Neutrophil (primary cell): ENCODE results near the gene RASSF5.
"Not testable (repeated sequence)": the region's sequence is repeated elsewhere in the genome, so short reads cannot be mapped to it uniquely, and the experiment has no call there.

Experiments used
- H3K27ac ChIP-seq: fragments of 200-600 bp; sonication (generic); 2 replicates; pipeline ENCODE4 v1.5.1; 2016; ENCODE audit warnings: mild to moderate bottlenecking, moderate library complexity
- H3K27me3 ChIP-seq: fragments of 200-600 bp; sonication (generic); 2 replicates; pipeline ENCODE4 v1.6.0; 2016; ENCODE audit warnings: mild to moderate bottlenecking
- H3K36me3 ChIP-seq: fragments of 200-600 bp; sonication (generic); 2 replicates; pipeline ENCODE4 v1.5.1; 2017
- H3K4me1 ChIP-seq, 2 experiments: fragments of 200-600 bp in 1 of 2; sonication (generic) in 1 of 2; 1 replicate in 1 of 2; 2 replicates in 1 of 2; pipeline versions ENCODE4 v1.5.1 to v1.6.1; 2013 to 2016; ENCODE audit warnings: low read depth in 1 of 2, low read length in 1 of 2, mild to moderate bottlenecking in 1 of 2, moderate library complexity in 1 of 2; ENCODE audit not compliant: control insufficient read depth in 1 of 2, insufficient read depth in 1 of 2
- H3K4me3 ChIP-seq, 2 experiments: fragments of 200-600 bp in 1 of 2; sonication (generic) in 1 of 2; 1 replicate in 1 of 2; 2 replicates in 1 of 2; pipeline ENCODE4 v1.5.1; 2013 to 2016; ENCODE audit warnings: low read depth in 1 of 2, low read length in 1 of 2, mild to moderate bottlenecking in 1 of 2, moderate library complexity in 1 of 2
- H3K9me3 ChIP-seq: fragments of 200-600 bp; sonication (generic); 2 replicates; pipeline ENCODE4 v1.5.1; 2016
- TF ChIP-seq, protein P1 (sequence below): fragments of 200-600 bp; sonication (generic); IDR thresholded peaks from 2 replicates; pipeline ENCODE4 v1.5.1; 2016; ENCODE audit warnings: antibody characterized with exemption

RASSF5 gene

DNA sequence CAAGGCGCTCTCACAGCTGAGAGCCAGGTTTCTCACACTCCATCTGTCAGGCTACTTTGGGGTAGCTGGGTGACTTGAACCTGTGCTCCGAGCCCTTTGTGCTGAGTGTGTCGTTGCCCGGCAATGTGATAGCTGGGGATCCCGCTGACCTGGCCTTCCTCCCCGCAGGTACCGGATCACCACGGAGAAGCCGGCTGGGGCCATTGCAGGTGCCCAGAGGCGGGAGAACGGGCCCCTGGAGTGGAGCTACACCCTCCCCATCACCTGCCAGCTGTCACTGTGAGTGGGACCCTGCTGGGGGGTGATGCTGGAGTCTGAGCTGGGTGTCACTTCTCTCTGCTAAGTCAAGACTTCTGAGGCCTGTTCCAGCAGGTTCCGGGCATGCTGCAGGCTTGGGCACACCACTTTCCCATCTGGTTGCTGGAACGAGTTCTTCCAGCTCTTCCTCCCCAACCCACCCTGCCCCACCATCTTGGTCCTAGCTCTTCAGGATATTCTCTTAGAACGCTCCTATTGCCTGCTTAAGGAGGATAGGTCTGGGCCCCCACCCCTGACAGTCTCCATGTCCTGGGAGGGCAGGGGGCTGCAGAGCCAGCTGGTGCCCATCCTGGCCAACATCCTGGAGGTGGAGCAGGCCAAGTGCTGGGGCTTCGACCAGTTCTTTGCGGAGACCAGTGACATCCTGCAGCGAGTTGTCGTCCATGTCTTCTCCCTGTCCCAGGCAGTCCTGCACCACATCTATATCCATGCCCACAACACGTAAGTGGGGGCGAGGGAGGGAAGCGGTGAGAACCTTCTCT, 29.6 kb upstream of the RASSF5 start:
- Histone ChIP-seq H3K9me3 (no peaks in the 10 kb centered on the region), H3K4me1 (peaks cover 14 to 15% of the 10 kb centered on the region in 2 experiments), H3K4me3 (no peak overlapping the region), H3K27me3 (no peaks in the 10 kb centered on the region), H3K27ac (no peak overlapping the region), H3K36me3 (peaks cover 36% of the 10 kb centered on the region)
- TF ChIP-seq, protein P1, sequence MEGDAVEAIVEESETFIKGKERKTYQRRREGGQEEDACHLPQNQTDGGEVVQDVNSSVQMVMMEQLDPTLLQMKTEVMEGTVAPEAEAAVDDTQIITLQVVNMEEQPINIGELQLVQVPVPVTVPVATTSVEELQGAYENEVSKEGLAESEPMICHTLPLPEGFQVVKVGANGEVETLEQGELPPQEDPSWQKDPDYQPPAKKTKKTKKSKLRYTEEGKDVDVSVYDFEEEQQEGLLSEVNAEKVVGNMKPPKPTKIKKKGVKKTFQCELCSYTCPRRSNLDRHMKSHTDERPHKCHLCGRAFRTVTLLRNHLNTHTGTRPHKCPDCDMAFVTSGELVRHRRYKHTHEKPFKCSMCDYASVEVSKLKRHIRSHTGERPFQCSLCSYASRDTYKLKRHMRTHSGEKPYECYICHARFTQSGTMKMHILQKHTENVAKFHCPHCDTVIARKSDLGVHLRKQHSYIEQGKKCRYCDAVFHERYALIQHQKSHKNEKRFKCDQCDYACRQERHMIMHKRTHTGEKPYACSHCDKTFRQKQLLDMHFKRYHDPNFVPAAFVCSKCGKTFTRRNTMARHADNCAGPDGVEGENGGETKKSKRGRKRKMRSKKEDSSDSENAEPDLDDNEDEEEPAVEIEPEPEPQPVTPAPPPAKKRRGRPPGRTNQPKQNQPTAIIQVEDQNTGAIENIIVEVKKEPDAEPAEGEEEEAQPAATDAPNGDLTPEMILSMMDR = no peak

GRCh38 chr1:206478746-206479145, 28.6 kb upstream of the RASSF5 start:
- Histone ChIP-seq H3K36me3 (peaks cover 36% of the 10 kb centered on the region), H3K9me3 (no peaks in the 10 kb centered on the region), H3K4me1 (peaks cover 7 to 8% of the 10 kb centered on the region in 2 experiments), H3K27ac (no peak overlapping the region), H3K4me3 (no peak overlapping the region), H3K27me3 (no peaks in the 10 kb centered on the region)
- TF ChIP-seq, protein P1 = no peak

DNA sequence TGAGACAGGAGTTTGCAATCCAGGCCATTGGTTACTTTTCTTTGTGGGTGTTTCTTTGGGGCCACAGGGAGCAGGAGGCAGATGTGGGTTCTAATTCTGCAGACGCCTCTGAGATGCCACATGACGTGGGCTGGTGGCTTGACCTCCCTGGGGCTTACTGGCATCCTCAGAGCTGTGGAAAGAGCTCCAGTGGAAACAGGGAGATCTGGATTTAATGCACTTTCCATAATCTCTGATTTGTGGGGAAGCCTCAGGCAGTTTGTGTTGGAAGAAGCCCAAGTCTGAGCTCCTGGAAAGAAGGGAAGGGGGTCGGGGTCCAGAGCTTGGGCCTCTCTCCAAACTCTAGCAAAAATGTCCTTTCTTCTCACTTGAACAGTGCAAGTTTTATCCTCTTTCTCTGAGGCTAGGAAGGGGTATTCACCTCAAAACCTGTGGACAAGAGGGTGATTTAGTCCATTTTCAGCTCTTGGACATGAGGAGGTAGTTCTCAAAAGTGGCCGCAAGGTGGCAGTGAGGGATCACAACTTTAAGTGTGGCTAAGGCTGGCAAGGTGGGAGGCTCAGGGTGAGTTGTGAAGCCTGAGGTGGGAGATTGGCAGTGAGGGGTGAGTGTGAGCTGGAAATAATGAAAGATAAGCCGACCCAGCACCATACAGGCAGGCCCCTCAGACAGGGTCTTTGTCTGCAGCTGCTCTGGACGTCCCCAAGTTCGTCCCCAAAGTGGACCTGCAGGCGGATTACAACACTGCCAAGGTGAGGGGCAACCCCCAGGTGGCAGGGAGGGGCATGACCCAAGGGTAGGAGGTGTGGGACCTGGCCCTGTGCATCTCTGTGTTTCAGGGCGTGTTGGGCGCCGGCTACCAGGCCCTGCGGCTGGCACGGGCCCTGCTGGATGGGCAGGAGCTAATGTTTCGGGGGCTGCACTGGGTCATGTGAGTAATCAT, 27.9 kb upstream of the RASSF5 start:
- H3K36me3 ChIP-seq = peaks cover 36% of the 10 kb centered on the region
- no peak overlapping the region for H3K27ac ChIP-seq
- peaks cover 12 to 13% of the 10 kb centered on the region in 2 experiments for H3K4me1 ChIP-seq
- no peak overlapping the region for H3K4me3 ChIP-seq
- TF ChIP-seq, protein P1 = peak; percentile 83
- H3K9me3 ChIP-seq = no peaks in the 10 kb centered on the region
- no peaks in the 10 kb centered on the region for H3K27me3 ChIP-seq

DNA sequence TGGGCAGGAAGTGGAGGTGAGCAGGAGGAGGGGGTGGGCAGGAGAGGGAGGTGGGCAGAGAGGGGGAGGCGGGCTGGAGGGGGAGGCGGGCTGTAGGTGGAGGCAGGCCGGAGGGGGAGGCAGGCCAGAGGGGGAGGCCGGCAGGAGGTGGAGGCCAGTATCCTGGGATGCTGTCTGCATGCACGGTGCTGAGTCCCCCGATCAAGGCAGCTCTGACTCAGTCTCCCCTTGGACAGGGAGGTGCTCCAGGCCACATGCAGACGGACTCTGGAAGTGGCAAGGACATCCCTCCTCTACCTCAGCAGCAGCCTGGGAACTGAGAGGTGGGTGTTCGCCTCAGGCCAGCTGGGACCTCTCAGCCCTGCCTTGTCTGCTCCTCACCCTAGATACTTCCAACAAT, 27.1 kb upstream of the RASSF5 start:
- H3K4me1 ChIP-seq = peaks cover 18 to 21% of the 10 kb centered on the region in 2 experiments
- no peak overlapping the region for H3K4me3 ChIP-seq
- no peak overlapping the region for H3K27ac ChIP-seq
- no peaks in the 10 kb centered on the region for H3K27me3 ChIP-seq
- peaks cover 31% of the 10 kb centered on the region for H3K36me3 ChIP-seq
- TF ChIP-seq, protein P1 = no peak
- H3K9me3 ChIP-seq = no peaks in the 10 kb centered on the region

DNA sequence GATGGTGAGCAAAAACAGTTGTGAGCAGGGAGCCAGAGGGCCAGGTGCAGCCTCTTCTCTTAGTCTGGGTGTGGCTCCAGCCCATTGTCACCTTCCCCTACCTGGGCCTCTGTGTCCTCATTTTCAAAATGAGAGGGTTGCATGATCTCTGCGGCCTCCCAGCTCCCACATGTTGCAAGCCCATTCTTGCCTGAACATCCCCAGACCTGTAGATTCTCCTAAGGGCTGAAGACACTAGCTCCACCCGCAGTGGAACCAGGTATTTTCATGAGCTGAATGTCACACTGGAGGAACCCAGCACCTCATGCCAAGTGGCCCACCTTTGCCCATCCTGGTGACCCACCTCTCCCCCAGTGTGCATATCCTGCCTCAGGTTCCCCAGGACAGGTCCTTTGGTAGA, 24.7 kb upstream of the RASSF5 start:
- Histone ChIP-seq H3K4me1 (peaks cover 18 to 21% of the 10 kb centered on the region in 2 experiments), H3K9me3 (no peaks in the 10 kb centered on the region), H3K27ac (no peak overlapping the region), H3K36me3 (peaks cover 16% of the 10 kb centered on the region), H3K4me3 (no peak overlapping the region), H3K27me3 (no peaks in the 10 kb centered on the region)
- TF ChIP-seq, protein P1 = no peak

DNA sequence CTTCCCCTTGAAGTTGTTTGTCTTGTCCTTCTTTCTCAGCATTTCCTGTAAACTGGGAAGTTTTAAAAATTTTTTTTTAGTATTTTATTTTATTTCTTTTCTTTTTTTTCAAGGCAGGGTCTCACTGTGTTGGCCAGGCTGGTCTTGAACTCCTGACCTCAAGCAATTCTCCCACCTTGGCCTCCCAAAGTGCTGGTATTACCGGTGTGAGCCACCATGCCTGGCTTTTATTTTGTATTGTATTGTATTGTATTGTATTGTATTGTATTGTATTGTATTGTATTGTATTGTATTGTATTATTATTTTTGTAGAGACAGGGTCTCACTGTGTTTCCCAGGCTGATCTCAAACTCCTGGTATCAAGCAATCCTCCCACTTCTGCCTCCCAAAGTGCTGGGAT, 23.5 kb upstream of the RASSF5 start:
- peaks cover 18 to 21% of the 10 kb centered on the region in 2 experiments for H3K4me1 ChIP-seq
- not testable (repeated sequence) for H3K4me3 ChIP-seq, H3K27ac ChIP-seq, H3K27me3 ChIP-seq, H3K9me3 ChIP-seq
- peaks cover 12% of the 10 kb centered on the region for H3K36me3 ChIP-seq
